ENCODE data around the gene P2RX7. TPM values are rescaled to one million over a fixed set of nuclear protein-coding genes. Genes with fewer than 3 reads are reported as not detected.

Gene P2RX7
- polyA plus RNA-seq, 1 donor from 2014 or later: not detected

- Histone ChIP-seq H2AFZ (ENCODE audit: low read depth, low read length) (no peak overlapping the region), H3K9ac (ENCODE audit: low read length) (no peak overlapping the region), H3K9me3 (ENCODE audit: low read length) (no peaks in the 10 kb centered on the region), H3K4me3 (ENCODE audit: low read length) (no peak overlapping the region), H3K27ac (ENCODE audit: low read length) (no peak overlapping the region), H3K79me2 (replicated peaks; ENCODE audit: insufficient read depth, low read length) (no peaks in the 10 kb centered on the region), H3K27me3 (ENCODE audit: insufficient read depth, low read depth, low read length) (no peaks in the 10 kb centered on the region), H3F3A (ENCODE audit: insufficient read depth, low read length, poor library complexity, severe bottlenecking) (no peaks in the 10 kb centered on the region), H4K20me1 (ENCODE audit: insufficient read depth) (no peaks in the 10 kb centered on the region), H3K4me2 (ENCODE audit: low read length) (no peak overlapping the region), H3K9me2 (ENCODE audit: insufficient read depth, low read length) (no peaks in the 10 kb centered on the region), H3K36me3 (ENCODE audit: insufficient read depth, low read length) (no peaks in the 10 kb centered on the region)
- no peak for TF ChIP-seq SMC3 (conservative IDR thresholded peaks at IDR 0.05; ENCODE audit: poor library complexity)
Observed at GRCh38 chr12:121129811-121130147, 2.9 kb upstream of the P2RX7 start.

- Histone ChIP-seq H3K4me2 (ENCODE audit: low read length) (no peak overlapping the region), H2AFZ (ENCODE audit: low read depth, low read length) (no peak overlapping the region), H3K9ac (ENCODE audit: low read length) (no peak overlapping the region), H3K27ac (ENCODE audit: low read length) (no peak overlapping the region), H3K9me2 (ENCODE audit: insufficient read depth, low read length) (no peaks in the 10 kb centered on the region), H3F3A (ENCODE audit: insufficient read depth, low read length, poor library complexity, severe bottlenecking) (no peaks in the 10 kb centered on the region), H4K20me1 (ENCODE audit: insufficient read depth) (no peaks in the 10 kb centered on the region), H3K9me3 (ENCODE audit: low read length) (no peaks in the 10 kb centered on the region), H3K4me3 (ENCODE audit: low read length) (no peak overlapping the region), H3K79me2 (replicated peaks; ENCODE audit: insufficient read depth, low read length) (no peaks in the 10 kb centered on the region), H3K36me3 (ENCODE audit: insufficient read depth, low read length) (no peaks in the 10 kb centered on the region), H3K27me3 (ENCODE audit: insufficient read depth, low read depth, low read length) (no peaks in the 10 kb centered on the region)
- no peak for TF ChIP-seq SMC3 (conservative IDR thresholded peaks at IDR 0.05; ENCODE audit: poor library complexity)
- no peak for TF ChIP-seq RAD21 (conservative IDR thresholded peaks at IDR 0.05)
Observed at GRCh38 chr12:121130866-121131373, 1.8 kb upstream of the P2RX7 start.

DNA sequence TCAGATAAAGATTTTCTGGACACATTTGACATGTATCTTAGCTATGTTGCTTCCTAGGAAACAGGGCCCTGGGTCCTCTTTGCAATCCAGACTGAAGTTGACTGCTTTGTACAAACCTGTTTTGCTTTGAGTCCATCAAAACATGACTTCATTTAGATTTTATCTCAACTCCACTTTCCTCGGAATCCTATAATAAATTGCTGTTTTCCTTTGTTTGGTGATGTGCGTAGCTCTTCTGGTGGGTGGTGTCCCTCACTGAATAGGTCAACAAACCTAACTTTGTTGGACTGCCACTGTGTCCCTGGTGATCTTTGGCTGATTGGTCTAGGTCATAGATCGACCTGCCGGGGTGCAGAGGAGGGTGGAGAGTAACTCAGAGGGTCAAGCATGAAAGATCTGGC lies 735 bp upstream of the P2RX7 start:
- Histone ChIP-seq H2AFZ (ENCODE audit: low read depth, low read length) (no peak overlapping the region), H4K20me1 (ENCODE audit: insufficient read depth) (no peaks in the 10 kb centered on the region), H3K36me3 (ENCODE audit: insufficient read depth, low read length) (no peaks in the 10 kb centered on the region), H3K27me3 (ENCODE audit: insufficient read depth, low read depth, low read length) (no peaks in the 10 kb centered on the region), H3K4me3 (ENCODE audit: low read length) (no peak overlapping the region), H3K79me2 (replicated peaks; ENCODE audit: insufficient read depth, low read length) (no peaks in the 10 kb centered on the region), H3K4me2 (ENCODE audit: low read length) (no peak overlapping the region), H3K9me2 (ENCODE audit: insufficient read depth, low read length) (no peaks in the 10 kb centered on the region), H3K9ac (ENCODE audit: low read length) (no peak overlapping the region), H3F3A (ENCODE audit: insufficient read depth, low read length, poor library complexity, severe bottlenecking) (no peaks in the 10 kb centered on the region), H3K27ac (ENCODE audit: low read length) (no peak overlapping the region), H3K9me3 (ENCODE audit: low read length) (no peaks in the 10 kb centered on the region)
- TF ChIP-seq RAD21 (conservative IDR thresholded peaks at IDR 0.05): no peak
- no peak for TF ChIP-seq MXI1 (conservative IDR thresholded peaks at IDR 0.05; ENCODE audit: poor library complexity, severe bottlenecking)
- TF ChIP-seq SMC3 (conservative IDR thresholded peaks at IDR 0.05; ENCODE audit: poor library complexity): no peak
- no peak for TF ChIP-seq EZH2 (IDR thresholded peaks at IDR 0.05; ENCODE audit: borderline replicate concordance, insufficient read depth, low read length, poor library complexity, severe bottlenecking)
- no peak for TF ChIP-seq REST (IDR thresholded peaks at IDR 0.05; ENCODE audit: borderline replicate concordance)
- TF ChIP-seq CTCF (IDR thresholded peaks at IDR 0.05; ENCODE audit: poor library complexity, severe bottlenecking): no peak
- TF ChIP-seq TAF1 (IDR thresholded peaks at IDR 0.05; ENCODE audit: low read depth): no peak
- no peak for TF ChIP-seq POLR2AphosphoS5 (IDR thresholded peaks at IDR 0.05)
- TF ChIP-seq EP300 (conservative IDR thresholded peaks at IDR 0.05; ENCODE audit: poor library complexity, severe bottlenecking): no peak
